ENCODE data around the gene CRYBG1. TPM values are rescaled to one million over a fixed set of nuclear protein-coding genes. Genes with fewer than 3 reads are reported as not detected.

The CRYBG1 gene
- total RNA-seq, 1 experiment from 2014 or later = 5.7 TPM

DNA sequence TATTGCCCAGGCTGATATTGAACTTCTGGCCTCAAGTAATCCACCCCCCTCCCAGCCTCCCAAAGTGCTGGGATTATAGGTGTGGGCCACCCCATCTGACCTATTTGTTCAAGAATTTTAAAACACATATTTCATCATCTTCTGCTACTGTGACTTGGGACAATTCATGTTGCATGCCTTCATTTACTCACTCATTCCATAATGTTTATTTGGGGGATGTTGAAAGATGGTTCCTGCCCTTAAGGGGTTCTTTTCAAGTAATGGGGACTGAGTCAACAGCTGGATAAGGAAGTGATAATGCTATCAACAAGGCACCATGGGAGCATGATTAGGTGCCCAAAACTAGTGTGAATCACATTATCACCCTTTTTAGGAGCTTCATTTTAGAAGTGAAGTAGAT lies 62.0 kb downstream of the CRYBG1 start:
- no peak overlapping the region for H3K27ac ChIP-seq (ENCODE audit: insufficient read length, low read depth, low read length)
- no peak overlapping the region for H2BK5ac ChIP-seq (ENCODE audit: insufficient read length, low read length)
- Mint-ChIP-seq H3K4me1 (peaks cover 11 to 13% of the 10 kb centered on the region in 2 experiments), H3K27ac (no peak overlapping the region), H3K36me3 (ENCODE audit: insufficient read depth in 1 of 3, low read depth in 3 of 3) (no peaks in the 10 kb centered on the region), H3K27me3 (ENCODE audit: low read depth) (no peaks in the 10 kb centered on the region), H3K9me3 (no peaks in the 10 kb centered on the region), H3K4me3 (no peak overlapping the region)
- H3K9me3 ChIP-seq (ENCODE audit: control insufficient read depth, low read depth, low read length) = no peaks in the 10 kb centered on the region
- H2BK15ac ChIP-seq (ENCODE audit: low read depth, low read length) = no peak overlapping the region
- H2BK12ac ChIP-seq (ENCODE audit: insufficient read length, low read depth, low read length) = no peak overlapping the region
- H3K23ac ChIP-seq (ENCODE audit: insufficient read length, low read depth, low read length) = no peak overlapping the region
- H3K18ac ChIP-seq (ENCODE audit: insufficient read length, low read depth, low read length) = no peak overlapping the region
- no peak overlapping the region for H2BK120ac ChIP-seq (ENCODE audit: low read depth, low read length, poor library complexity, severe bottlenecking)
- no peaks in the 10 kb centered on the region for H3K79me1 ChIP-seq (ENCODE audit: insufficient read depth, low read depth, low read length, poor library complexity, severe bottlenecking)
- no peak overlapping the region for H4K8ac ChIP-seq (replicated peaks; ENCODE audit: insufficient read length, low read depth, low read length)
- no peak overlapping the region for H4K5ac ChIP-seq (ENCODE audit: insufficient read length, low read depth, low read length)
- no peak overlapping the region for H3K56ac ChIP-seq (ENCODE audit: insufficient read length, low read depth, low read length)
- no peak overlapping the region for H2AFZ ChIP-seq (ENCODE audit: low read length)
- TF ChIP-seq, protein P1, sequence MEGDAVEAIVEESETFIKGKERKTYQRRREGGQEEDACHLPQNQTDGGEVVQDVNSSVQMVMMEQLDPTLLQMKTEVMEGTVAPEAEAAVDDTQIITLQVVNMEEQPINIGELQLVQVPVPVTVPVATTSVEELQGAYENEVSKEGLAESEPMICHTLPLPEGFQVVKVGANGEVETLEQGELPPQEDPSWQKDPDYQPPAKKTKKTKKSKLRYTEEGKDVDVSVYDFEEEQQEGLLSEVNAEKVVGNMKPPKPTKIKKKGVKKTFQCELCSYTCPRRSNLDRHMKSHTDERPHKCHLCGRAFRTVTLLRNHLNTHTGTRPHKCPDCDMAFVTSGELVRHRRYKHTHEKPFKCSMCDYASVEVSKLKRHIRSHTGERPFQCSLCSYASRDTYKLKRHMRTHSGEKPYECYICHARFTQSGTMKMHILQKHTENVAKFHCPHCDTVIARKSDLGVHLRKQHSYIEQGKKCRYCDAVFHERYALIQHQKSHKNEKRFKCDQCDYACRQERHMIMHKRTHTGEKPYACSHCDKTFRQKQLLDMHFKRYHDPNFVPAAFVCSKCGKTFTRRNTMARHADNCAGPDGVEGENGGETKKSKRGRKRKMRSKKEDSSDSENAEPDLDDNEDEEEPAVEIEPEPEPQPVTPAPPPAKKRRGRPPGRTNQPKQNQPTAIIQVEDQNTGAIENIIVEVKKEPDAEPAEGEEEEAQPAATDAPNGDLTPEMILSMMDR (conservative IDR thresholded peaks at IDR 0.05) = no peak
- H3K9ac ChIP-seq (ENCODE audit: extremely low read depth, insufficient read length, low read length) = no peak overlapping the region
- no peaks in the 10 kb centered on the region; the same call in 1 of the 2 replicates for H3K4me1 ChIP-seq (ENCODE audit: insufficient read depth, low read length)
- no peak overlapping the region for H3K4me2 ChIP-seq (ENCODE audit: insufficient read depth, insufficient read length, low read length)
- no peak overlapping the region for H2BK20ac ChIP-seq (ENCODE audit: low read depth, low read length, poor library complexity, severe bottlenecking)
- no peaks in the 10 kb centered on the region for H4K20me1 ChIP-seq (ENCODE audit: control insufficient read depth, insufficient read depth, insufficient read length)
- H2AK5ac ChIP-seq (ENCODE audit: insufficient read length, low read length) = no peak overlapping the region
- H3K27me3 ChIP-seq (ENCODE audit: insufficient read depth, low read length) = no peaks in the 10 kb centered on the region
- H3K79me2 ChIP-seq (ENCODE audit: insufficient read depth, low read length) = no peaks in the 10 kb centered on the region; the same call in 1 of the 2 replicates
- no peak for DNase-seq
- no peak overlapping the region for H3K14ac ChIP-seq (ENCODE audit: insufficient read depth, low read length)
- H4K91ac ChIP-seq (ENCODE audit: insufficient read length, low read depth, low read length) = no peak overlapping the region
- no peak overlapping the region for H3T11ph ChIP-seq (ENCODE audit: low read length)
- H3K4ac ChIP-seq (ENCODE audit: low read depth, low read length) = no peak overlapping the region
- H3K23me2 ChIP-seq (ENCODE audit: insufficient read length, low read depth, low read length, poor library complexity, severe bottlenecking) = no peaks in the 10 kb centered on the region
